Retinal pigment epithelial cell (primary cell): ENCODE measurements around the gene FA2H.

Experiments
- DNase-seq: peaks from one replicate; pipeline ENCODE4 v3.0.0-alpha.2; 2010; ENCODE audit warnings: low read depth
- H3K4me3 ChIP-seq: 2 replicates; pipeline ENCODE4 v1.5.1; 2011; ENCODE audit warnings: mild to moderate bottlenecking, low read length, control low read depth, moderate library complexity
- TF ChIP-seq, protein P1 (sequence below): conservative IDR thresholded peaks from 2 replicates; pipeline ENCODE4 v1.5.1; 2011; ENCODE audit warnings: low read depth, low read length, control low read depth, inconsistent platforms

FA2H gene

DNA sequence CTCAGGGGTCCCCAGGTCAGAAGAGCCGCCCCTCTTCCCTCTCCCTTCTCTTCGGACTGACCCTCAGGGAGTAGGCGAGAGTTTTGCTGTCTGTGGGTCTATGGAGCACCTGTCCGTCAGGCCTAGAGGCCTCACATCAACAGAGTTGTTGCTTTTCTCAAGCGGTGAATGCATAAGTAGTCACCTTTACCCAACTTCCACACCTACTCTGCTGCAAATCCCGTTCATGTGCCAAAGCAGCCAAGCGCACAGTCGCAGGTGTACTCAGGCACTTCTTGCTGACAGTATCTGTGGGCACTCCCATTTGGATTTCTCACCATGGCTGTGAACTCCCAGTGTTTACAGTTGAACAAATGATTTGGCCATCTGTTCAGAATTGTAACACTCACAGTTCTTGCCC, 4.0 kb upstream of the FA2H start:
- TF ChIP-seq, protein P1, sequence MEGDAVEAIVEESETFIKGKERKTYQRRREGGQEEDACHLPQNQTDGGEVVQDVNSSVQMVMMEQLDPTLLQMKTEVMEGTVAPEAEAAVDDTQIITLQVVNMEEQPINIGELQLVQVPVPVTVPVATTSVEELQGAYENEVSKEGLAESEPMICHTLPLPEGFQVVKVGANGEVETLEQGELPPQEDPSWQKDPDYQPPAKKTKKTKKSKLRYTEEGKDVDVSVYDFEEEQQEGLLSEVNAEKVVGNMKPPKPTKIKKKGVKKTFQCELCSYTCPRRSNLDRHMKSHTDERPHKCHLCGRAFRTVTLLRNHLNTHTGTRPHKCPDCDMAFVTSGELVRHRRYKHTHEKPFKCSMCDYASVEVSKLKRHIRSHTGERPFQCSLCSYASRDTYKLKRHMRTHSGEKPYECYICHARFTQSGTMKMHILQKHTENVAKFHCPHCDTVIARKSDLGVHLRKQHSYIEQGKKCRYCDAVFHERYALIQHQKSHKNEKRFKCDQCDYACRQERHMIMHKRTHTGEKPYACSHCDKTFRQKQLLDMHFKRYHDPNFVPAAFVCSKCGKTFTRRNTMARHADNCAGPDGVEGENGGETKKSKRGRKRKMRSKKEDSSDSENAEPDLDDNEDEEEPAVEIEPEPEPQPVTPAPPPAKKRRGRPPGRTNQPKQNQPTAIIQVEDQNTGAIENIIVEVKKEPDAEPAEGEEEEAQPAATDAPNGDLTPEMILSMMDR: no peak
- no peak overlapping the region for H3K4me3 ChIP-seq
- DNase-seq: no peak

DNA sequence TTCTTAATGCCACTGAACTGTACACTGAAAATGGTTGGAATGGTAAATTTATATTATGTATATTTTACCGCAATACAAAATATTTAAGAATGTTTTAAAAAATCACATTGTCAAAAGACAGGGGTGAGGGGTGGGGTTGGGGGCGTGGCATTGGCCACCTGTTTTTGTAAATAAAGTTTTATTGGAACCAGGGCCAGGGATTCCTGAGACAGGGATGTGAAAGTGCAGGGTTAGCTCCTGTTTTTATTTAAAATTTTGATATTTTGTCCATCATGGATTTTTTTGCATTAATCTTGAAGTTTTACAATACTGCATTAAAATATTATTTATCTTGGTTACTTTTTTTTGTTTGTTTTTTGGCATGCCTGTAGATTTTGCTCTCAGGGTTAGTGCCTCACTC, 2.3 kb upstream of the FA2H start:
- no peak for DNase-seq
- TF ChIP-seq, protein P1: no peak
- H3K4me3 ChIP-seq: no peak overlapping the region

DNA sequence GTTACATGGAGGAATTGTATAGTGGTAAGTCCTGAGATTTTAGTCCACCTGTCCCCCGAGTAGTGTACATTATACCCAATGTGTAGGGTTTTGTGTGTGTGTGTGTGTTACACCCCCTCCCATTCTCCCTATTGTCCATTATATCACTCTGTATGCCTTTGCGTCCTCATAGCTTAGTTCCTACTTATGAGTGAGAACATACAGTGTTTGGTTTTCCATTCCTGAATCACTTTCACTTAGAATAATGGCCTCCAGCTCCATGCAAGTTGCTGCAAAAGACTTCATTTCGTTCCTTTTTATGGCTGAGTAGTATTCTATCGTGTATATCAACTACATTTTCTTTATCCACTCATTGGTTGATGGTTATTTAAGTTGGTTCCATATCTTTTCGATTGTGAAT, 635 bp upstream of the FA2H start:
- peak overlapping the region; percentile 37 for H3K4me3 ChIP-seq
- DNase-seq: no peak
- TF ChIP-seq, protein P1: no peak

DNA sequence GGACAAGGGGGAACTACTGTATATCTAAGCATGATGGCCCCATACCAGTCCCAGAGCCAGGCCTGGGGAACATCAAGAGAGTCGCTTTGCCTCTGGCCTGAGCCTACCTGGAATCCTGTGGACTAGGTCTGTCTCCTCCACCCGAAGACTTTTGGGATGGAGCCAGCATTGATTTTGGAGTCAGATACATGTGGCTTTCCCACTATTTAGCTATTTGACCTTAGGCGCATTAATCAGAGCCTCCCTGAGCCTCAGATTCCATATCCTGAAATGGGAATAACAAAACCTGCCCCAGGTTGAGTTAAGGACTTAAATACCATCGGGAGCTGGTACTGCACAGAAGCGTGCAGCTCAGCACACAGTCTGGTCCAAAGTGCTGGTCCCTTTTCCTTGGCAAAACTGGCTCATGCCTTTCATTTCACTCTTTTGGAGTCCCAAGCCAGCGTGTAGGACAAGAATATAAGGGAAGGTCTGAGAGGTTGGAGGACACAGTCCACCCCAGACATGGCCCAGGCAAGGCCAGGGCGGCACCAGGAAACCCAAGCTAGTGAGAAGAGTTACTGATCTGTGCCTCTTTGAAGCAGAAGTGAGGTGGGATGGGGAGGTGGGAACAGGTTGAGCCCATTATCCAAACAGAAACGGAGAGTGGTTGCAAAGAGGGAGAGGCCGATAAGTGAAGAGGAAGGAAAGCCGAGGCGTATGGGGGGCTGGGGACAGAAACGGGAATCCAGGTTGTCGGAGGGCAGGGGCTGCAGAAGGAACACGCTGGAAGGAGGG, 986 bp downstream of the FA2H start:
- TF ChIP-seq, protein P1: no peak
- H3K4me3 ChIP-seq: peak overlapping the region; percentile 45
- DNase-seq: no peak

DNA sequence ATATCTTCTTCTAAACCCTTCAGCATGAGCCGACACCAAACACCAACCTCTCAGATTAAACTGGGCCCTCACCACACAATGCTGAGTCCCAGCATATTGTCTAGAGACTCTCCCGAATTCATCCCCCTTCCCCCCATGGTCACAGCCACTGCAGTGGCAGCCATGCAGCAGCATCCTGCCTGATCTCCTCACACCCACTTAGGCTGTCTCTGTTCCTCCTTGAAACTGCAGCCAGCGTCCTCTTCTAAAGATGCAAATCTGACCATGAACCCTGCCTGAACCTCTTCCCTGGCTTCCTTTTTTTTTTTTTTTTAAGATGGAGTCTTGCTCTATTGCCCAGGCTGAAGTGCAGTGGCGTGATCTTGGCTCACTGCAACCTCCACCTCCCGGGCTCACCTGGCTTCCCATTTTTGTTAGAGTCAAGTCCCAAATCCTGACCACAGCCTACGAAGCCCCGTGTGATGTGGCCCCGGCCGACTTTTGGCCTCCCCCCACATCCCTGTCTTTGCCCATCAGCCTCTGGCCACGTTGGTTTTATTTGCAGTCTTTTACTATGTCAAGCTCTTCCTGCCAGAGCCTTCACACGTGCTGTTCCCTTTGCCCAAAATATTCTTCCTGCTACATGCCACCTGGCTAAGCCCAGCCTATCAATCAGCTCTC, 2.8 kb downstream of the FA2H start:
- H3K4me3 ChIP-seq: no peak overlapping the region
- DNase-seq: no peak
- TF ChIP-seq, protein P1: no peak

DNA sequence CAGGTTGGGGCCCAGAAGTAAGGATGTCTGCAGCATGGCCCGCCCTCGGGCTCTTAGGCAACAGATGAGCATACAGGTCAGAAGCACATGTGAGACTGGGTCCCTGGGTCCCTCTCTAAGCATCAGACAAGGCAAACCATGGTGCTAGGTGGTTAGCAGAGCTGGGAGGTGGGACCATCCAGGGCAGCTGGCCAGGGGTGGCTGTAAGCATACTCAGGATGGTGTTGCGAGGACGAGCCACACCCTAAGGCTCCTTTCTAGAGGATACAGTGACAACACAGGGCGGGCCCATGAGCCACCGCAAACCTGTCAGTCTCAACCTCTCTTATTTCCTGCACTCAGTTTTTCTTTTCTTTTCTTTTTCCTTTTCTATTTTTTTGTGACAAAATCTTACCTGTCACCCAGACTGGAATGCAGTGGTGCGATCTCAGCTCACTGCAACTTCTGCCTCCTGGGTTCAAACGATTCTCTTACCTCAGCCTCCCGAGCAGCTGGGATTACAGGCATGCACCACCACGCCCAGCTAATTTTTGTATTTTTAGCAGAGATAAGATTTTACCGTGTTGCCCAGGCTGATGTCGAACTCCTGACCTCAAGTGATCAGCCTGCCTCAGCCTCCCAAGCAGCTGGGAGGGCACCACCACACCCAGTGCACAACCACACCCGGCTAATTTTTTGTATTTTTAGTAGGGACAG, 3.6 kb downstream of the FA2H start:
- DNase-seq: no peak
- TF ChIP-seq, protein P1: no peak
- no peak overlapping the region for H3K4me3 ChIP-seq
